Stimulated activated CD8-positive, alpha-beta memory T cell treated with anti-CD3 and anti-CD28 coated beads, Interleukin-12 subunit alpha, Interleukin-12 subunit beta, amount 100 ng/mL, for 24 hours (primary cell): ENCODE data around the gene HLX.

Experiments
- DNase-seq: peaks from one replicate; pipeline ENCODE4 v3.0.0-alpha.2; 2020; ENCODE audit errors: extremely low read depth

Gene HLX, protein sequence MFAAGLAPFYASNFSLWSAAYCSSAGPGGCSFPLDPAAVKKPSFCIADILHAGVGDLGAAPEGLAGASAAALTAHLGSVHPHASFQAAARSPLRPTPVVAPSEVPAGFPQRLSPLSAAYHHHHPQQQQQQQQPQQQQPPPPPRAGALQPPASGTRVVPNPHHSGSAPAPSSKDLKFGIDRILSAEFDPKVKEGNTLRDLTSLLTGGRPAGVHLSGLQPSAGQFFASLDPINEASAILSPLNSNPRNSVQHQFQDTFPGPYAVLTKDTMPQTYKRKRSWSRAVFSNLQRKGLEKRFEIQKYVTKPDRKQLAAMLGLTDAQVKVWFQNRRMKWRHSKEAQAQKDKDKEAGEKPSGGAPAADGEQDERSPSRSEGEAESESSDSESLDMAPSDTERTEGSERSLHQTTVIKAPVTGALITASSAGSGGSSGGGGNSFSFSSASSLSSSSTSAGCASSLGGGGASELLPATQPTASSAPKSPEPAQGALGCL

DNA sequence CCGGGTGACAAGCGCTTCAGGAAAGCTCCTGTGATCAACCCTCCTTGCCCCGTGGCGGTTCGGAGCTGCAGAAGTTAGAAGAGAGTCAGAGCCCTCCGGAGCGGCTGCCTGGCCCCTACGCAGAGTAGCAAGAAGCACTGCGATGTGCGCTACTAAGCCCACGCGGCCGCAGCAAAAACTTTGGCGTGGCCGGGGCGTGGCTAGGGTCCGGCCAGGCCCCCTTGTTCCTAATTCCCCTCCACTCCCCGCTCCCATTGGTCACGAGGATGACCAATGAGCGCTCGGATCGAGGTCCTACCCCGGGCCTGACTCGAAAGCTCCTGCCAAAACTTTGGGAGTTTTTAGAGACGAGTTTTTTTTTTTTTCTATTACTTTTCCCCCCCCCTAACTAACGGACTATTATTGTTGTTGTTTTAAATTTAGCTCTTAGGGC is at the start of gene HLX:
TSS of gene HLX (plus strand) at position 368 of the 433 bp plus-strand sequence. CDS start 415 bp downstream, outside the sequence.
- DNase-seq: no peak

DNA sequence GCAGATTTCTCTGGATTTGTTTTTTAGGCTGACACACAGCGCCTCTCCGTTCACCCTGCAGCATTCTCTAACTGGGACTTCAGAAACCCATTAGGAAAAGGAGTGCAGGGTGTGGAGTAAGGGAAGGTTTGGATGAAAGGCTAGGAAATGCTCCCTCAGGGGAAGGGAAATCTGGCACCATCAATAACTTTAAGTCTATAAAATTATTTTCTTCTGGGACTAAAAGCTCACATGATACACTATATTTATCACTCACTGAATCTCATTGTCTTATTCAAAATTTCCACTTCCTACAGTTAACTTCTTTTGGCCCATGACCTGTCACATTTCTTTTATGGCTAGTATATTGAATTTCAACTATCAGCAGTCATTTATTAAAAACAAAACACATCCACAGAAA is 45.8 kb upstream of the HLX start:
- no peak for DNase-seq

DNA sequence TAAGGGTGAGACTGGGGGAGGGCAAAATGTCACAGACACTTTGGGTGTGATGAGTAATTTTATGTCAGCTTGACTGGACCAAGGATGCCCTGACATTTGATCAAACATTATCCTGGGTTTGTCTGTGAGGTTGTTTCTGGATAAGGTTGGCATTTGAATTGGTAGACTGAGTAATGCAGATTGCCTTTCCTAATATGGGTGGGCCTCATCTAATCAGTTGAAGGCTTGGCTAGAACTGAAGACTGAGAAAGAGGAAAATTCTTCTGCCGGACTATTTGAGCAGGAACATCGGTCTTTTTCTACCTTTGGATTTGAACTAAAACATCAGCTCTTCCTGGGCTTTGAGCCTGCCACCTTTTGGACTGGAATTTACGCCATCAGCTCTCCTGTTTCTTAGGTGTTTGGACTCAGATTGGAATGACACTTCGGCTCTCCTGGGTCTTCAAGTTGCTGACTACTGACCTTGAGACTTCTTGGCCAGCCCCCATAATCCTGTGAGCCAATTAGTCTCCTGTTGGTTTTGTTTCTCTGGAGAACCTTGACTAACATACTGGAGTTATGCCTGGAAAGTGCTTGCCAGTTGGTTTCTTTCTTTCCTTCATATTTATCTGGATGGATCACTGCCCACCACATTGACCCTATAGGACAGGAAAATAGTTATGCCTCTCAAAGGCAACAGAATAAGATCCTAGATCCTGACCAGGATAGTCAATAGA is 44.9 kb upstream of the HLX start:
- no peak for DNase-seq

GRCh38 chr1:220838578-220838977 is 40.7 kb upstream of the HLX start:
- DNase-seq: no peak

DNA sequence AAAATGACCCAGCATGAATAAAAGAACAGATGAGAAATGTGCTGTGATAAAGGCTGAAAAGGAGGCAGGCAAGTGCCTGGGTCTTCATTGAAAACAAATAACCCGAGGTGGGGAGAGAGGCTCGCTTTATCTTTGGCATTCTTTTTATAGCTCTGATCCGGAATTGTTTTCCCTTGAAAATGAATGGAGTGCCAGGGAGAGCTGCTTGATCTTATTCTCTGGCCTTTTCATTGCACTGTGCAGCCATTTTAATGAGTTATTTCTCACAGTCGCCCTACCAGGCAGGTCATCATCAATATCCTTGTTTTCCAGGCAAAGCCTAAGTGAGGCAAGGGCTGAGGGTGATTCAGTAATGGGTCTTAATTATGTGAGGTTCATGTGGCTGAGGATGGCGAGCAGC is 39.8 kb upstream of the HLX start:
- DNase-seq: no peak

GRCh38 chr1:220841293-220841692 is 38.0 kb upstream of the HLX start:
- DNase-seq: no peak

DNA sequence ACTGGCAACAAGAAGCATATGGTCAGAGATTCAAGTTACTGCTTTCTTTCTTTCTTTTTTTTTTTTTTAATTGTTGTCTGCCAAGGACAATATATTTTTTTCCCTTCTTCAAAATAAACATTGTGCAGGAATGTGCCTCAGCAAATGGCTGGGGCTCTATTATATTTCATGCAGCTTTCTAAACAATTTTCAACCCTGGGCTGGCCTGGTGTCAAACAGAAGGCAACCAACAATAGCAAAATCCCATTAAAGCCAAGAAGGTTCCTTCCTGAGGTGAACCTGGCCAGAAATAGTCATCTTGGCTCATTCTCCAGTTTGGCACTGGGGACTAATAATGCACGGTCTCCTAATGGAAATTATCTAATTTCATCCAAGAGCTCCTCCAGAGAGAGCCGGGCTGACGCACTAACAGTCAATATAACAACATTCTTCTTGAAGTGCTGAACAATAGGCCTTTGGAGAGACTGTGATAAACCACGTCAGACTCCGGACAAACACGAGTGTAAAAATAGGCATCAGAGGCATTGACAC is 35.7 kb upstream of the HLX start:
- DNase-seq: no peak

GRCh38 chr1:220852408-220852807 is 26.8 kb upstream of the HLX start:
- no peak for DNase-seq

DNA sequence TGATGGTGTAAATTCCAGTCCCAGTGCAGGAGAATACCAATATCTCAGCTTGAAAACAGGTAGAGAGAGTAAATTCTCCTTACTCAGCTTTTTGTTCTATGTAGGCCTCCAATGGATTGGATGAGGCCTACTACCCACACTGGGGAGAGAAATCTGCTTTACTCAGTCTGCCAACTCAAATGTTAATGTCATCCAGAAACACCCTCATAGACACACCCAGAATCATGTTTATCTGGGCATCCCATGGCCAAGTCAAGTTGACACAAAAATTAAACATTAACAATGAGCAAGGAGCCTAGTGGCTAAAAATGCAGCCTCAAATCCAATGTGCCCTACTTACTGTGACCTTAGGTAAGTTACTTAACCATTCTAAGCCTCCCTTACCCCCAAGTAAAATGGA is 6.9 kb upstream of the HLX start:
- no peak for DNase-seq

GRCh38 chr1:220873087-220873486 is 6.2 kb upstream of the HLX start:
- no peak for DNase-seq

DNA sequence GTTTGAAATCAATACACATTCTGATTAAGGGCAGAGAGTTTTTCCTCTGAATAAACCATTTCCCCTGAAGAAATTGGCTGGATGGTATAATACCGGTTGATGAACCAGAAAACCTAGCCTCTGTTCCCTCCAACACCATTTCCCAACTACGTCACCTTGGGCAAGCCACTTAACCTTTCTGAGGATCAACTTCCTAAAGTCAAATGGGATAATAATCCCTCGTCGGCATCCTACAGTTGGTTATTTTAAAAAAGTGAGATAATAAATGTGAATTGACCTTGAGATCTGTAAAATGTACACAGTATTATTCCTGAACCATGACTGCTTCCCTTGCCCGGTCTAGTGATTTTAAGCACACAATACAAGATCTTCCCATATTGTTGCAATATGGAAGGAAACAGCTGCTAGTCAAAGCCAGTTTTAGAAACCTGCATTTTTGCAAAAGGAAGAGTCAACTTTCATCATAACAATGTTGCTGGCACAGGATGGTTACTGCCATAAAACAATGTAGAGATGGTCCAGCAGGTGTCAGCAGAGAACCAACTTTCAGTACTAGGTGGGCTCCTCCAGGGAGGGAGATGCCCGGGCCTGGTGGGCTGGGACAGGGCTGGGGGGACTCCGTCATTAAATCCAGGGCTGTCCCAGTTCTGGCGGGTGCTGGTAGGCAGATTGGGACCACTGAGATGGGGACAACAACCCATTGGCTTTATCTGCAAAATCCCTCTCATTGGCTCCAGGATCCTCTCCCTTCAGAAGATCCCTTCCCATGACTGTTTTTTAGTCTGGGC is 5.2 kb upstream of the HLX start:
- DNase-seq: no peak

DNA sequence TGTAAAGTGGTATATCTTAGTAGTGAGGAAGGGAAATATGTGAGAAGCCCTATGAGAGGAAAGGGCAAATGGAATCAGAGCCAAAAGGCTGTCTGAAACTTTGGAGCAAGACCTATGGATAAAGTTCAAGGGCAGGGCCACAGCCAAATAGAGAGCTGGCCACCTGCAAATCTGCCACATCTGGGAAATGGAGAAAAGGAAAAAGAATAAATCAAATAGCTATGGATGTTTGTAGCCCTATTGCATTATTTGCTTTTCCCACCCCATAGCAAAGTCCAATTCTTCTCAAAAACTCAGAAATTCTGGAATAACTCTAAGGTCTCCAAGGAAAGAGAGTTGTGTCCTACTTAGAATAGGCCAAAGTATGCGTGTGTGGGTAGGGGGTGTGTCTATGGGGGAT is 4.0 kb upstream of the HLX start:
- no peak for DNase-seq

DNA sequence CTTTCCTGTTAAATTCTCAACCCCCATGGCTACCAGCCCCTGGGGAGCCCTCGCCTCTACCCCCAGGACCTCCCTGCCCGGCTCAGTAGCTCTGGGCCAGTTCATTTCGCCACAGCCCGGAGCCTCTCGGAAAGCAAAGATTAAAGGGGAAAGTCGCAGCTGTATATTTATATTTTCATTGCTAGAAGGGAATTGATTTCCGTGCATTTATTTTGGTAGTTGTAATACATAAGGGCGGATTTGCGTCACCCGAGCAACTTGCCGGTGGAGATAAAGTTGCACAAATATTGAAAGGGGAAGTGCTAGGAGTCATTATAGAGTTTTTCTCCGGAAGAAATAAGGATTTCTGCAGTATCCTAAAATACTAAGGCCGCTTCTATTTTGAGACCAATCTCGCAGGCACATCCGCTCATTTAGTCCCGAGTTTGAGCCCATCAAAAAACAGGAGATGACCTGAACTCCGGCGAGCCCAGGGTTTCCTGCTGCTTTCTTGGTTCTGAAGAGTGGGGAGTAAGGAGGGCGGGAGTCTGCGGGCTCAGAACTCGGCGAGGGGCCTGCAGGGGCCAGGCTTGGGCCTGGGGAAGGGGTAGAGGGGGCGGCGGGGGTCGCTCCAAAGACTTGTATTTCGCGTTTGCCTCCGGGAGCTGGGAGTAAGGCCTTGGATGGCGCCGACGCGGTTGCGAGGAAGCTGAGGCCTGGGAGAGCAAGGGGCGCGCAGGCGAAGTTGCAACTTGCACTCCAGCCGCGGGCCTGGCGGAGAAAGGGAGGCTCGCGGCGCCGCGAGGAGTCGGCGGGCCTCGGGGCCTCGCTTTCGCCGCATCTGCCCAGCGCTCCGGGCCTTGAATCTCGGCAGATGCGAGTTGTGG is 2.5 kb upstream of the HLX start:
- DNase-seq: no peak

DNA sequence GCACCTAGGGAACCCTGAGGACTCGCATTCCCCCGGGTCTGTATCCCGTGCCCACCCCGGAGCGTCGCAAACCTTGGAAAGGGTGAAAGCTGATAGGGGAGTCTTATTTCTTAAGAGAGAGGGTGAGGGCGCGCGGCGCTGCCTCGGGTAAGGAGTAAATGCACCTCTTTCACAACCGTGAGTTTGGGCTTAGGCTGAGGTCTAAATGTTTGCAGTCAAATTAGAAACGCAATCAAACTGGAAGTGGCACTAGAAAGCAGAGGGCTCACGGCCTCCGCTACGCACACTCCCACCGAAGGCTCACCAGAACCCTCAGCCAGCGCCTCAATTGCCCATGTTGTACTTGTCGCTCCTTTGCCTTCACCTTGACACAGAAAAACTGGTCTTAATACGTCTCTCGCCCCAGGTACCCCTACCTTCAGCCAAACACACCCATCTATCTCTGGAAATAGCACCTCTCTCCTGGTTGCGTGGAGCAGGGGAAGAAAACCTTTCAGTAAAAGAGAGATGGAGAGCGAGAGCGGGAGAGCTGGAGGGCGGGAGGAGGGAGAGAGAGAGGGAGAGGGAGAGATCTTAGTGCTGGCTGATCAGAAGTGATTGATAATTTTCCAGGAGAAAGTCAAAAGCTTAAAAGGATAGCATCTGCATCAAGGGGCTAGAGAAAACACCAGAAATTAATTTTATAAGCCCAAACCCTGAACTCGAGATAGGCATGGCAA is 1.7 kb upstream of the HLX start:
- DNase-seq: no peak

DNA sequence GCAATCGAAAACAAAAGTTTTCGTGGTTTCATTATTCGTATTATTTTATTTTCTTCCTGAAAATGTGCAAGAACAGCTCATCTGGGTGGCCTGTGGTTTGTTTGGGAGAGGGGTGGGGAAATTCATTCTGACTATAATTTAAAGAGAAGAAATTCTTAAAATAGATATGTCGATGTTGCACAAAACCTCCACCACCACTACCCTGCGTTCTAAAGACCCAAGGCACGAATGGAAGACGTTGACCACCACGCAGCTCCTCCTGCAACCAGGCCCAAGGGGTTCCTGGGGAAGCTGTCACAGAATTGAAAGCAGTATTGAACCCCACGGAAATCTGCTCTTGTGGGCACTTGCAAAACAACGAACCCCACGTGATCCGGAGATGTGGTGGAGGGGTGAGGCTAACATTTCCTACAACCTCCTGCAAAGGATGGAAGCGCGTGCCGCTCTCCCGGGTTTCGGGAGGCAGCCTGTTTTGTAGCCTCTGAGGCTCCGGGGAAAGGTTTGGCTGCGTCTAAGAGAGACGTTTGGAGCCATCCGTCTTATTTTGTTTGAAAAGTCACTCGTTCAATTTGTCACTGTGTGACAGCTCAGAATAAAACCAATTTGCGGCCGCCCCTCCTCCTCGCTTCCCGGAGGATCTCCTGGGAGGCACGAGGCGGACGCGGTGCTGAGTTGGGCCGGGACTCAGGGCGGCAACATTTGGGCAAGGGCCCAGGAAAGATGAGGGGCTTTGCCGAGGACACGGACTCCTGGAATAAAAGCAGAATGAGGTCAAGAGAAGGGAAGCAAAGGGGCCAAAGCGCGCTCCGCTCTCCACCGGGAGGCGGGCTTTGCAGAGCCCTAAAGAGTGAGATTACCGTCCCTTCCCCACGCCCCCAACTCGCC is 810 bp upstream of the HLX start:
- no peak for DNase-seq

- DNase-seq: no peak
Measured at GRCh38 chr1:220879509-220880361, 492 bp downstream of the HLX start.

DNA sequence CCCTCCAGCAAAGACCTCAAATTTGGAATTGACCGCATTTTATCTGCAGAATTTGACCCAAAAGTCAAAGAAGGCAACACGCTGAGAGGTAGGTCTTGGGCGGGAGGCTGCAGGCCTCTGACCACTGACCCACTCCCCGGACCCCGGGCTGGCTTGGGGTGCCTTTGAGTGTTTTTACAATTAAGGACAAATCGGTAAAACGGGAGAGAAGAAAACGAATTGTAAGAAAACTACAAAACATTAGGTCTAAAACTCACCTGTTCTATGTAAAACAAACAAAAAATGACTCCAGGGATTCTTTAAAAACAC is 1.1 kb downstream of the HLX start:
- DNase-seq: no peak

DNA sequence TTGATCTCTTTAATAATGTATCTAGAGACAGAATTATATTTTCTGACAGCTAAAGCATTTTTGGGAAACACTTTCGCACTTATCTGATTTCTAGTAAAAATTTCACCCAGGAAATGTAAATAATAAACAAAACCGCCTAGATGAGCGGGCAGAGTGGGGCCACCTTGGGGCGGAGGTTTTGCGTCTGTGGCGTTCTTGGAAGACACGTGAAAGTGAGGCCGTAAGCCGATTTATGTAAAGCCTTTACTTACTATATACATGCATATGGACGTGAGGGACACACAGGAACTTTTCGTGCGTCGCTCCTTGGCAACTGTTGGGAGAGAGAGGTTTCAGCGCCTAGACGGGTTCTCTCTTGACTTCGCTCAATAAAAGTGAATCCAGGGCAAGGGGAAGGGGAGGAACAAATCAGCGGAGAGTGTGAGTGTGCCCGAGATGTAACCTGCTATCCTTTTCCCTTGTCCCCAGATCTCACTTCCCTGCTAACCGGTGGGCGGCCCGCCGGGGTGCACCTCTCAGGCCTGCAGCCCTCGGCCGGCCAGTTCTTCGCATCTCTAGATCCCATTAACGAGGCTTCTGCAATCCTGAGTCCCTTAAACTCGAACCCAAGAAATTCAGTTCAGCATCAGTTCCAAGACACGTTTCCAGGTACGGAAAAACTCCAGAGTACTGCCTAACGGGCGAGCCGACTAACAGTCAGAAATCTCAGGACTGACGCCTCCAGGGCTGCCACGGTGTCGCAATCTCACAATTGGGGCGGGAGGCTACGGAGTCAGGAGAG is 1.7 kb downstream of the HLX start:
- no peak for DNase-seq
